ENCODE measurements around the gene PRR30.

PRR30 gene

GRCh38 chr2:27152796-27153464 is 13.7 kb upstream of the PRR30 start:
- DNase-seq, result no peak

- DNase-seq, result no peak
Measured at GRCh38 chr2:27152102-27152795, 13.0 kb upstream of the PRR30 start.

- DNase-seq, result no peak
Measured at GRCh38 chr2:27150639-27151230, 11.5 kb upstream of the PRR30 start.

- DNase-seq, result no peak
Measured at GRCh38 chr2:27149570-27150405, 10.6 kb upstream of the PRR30 start.

- no peak for DNase-seq
Measured at GRCh38 chr2:27148801-27149439, 9.7 kb upstream of the PRR30 start, which contains the start of gene TCF23. TSS of gene TCF23 (plus strand) at chr2:27149004. CDS start at chr2:27149134, 130 bp downstream.

- DNase-seq, result no peak
Measured at GRCh38 chr2:27147935-27148334, 8.7 kb upstream of the PRR30 start.

GRCh38 chr2:27145682-27146081 is 6.5 kb upstream of the PRR30 start:
- DNase-seq, result no peak

- DNase-seq, result no peak
Measured at GRCh38 chr2:27143285-27143684, 4.1 kb upstream of the PRR30 start.

- DNase-seq, result no peak
Measured at GRCh38 chr2:27138111-27138510, 1.1 kb downstream of the PRR30 start.

- no peak for DNase-seq
Measured at GRCh38 chr2:27137322-27137935, 1.8 kb downstream of the PRR30 start.

- no peak for DNase-seq
Measured at GRCh38 chr2:27136751-27137150, 2.5 kb downstream of the PRR30 start.

- DNase-seq, result no peak
Measured at GRCh38 chr2:27135478-27135955, 3.7 kb downstream of the PRR30 start.

GRCh38 chr2:27134781-27135477 is 4.3 kb downstream of the PRR30 start:
- DNase-seq, result no peak

- peak; percentile 99 for DNase-seq
Measured at GRCh38 chr2:27133905-27134780, 5.1 kb downstream of the PRR30 start, which contains the start of gene PREB. TSS of gene PREB (minus strand) at chr2:27134636. CDS start at chr2:27134421, 215 bp downstream.

GRCh38 chr2:27133195-27133875 is 5.9 kb downstream of the PRR30 start:
- peak; percentile 31 to 48 for DNase-seq

- DNase-seq, result no peak
Measured at GRCh38 chr2:27131429-27131828, 7.8 kb downstream of the PRR30 start.

GRCh38 chr2:27130396-27130795 is 8.8 kb downstream of the PRR30 start:
- DNase-seq, result no peak

- DNase-seq, result no peak
Measured at GRCh38 chr2:27128668-27129571, 10.3 kb downstream of the PRR30 start.
